ENCODE data around the gene RAMACL.

Gene RAMACL

DNA sequence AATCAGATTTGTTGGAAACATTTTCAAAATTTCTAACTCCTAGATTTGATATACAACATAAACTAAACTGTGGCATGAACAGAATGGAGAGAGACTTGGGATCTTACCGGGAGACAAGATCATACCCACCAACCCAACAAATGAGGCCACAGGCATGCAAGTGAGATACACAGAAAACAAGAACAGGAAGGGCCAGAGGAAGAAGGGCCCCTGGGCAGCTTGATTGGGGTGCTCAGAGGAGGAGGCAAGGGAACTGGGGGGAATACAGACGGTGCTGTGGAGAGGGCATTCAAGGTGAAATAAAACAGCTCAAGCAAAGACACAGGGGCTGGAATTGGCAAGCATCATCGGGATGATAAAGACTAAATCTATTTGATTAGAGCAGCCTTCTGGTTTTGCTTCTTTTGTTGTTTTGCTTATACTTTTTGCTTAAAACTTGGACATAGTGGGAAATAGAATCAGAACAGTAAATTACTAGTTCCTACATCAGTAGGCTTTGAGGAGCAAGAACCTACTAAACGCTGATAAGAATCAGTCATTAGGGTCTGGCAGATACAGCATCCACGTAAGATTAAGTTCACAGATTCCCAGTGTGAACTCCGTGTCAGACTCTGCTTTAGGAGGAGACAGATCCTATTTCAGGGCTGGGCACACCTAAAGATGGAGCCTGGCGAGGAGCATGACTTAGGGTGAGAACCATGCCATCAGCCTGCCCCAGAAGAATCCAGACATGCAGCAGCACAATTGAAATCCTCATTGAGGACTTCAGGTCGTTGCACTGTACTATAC lies 3.5 kb upstream of the RAMACL start:
- ChIA-PET POLR2A (no interaction called here), CTCF (interaction anchor here (1.0 kb wide), 1 partner anchor 11 kb away, joined by 3 read pairs; no protein-coding TSS in a partner anchor)
- DNase-seq (ENCODE audit: low read depth, low spot score) = no peak
- TF ChIP-seq, protein P1, sequence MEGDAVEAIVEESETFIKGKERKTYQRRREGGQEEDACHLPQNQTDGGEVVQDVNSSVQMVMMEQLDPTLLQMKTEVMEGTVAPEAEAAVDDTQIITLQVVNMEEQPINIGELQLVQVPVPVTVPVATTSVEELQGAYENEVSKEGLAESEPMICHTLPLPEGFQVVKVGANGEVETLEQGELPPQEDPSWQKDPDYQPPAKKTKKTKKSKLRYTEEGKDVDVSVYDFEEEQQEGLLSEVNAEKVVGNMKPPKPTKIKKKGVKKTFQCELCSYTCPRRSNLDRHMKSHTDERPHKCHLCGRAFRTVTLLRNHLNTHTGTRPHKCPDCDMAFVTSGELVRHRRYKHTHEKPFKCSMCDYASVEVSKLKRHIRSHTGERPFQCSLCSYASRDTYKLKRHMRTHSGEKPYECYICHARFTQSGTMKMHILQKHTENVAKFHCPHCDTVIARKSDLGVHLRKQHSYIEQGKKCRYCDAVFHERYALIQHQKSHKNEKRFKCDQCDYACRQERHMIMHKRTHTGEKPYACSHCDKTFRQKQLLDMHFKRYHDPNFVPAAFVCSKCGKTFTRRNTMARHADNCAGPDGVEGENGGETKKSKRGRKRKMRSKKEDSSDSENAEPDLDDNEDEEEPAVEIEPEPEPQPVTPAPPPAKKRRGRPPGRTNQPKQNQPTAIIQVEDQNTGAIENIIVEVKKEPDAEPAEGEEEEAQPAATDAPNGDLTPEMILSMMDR (IDR thresholded peaks at IDR 0.05; ENCODE audit: insufficient read depth, low read length, missing control alignments) = no peak
- no peak overlapping the region for H3K4me3 ChIP-seq (ENCODE audit: low read depth, low read length)

DNA sequence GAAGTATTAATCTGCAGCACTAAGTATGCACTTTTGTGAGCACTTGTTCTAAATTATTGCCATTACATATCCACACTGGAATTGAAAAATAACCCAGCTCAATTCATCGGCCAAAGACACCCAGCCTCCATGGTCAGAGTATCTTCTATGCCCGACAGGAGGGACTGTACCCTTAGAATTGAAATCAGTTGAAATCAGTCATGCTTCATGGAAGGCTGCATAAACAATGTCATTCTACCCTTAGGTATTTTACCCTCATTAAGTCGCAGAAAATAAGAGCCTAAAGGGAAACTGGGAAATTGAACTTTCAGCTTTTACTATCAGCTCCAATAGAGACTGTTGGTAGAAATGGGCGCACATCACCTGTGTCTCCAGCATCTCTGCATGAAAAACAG lies 2.9 kb upstream of the RAMACL start:
- ChIA-PET POLR2A (no interaction called here), CTCF (interaction anchor here (0.7 to 1.0 kb wide), 2 partner anchors 12 to 16 kb away, joined by 3 read pairs; no protein-coding TSS in a partner anchor)
- DNase-seq (ENCODE audit: low read depth, low spot score) = no peak
- no peak overlapping the region for H3K4me3 ChIP-seq (ENCODE audit: low read depth, low read length)
- TF ChIP-seq, protein P1 (IDR thresholded peaks at IDR 0.05; ENCODE audit: insufficient read depth, low read length, missing control alignments) = no peak

DNA sequence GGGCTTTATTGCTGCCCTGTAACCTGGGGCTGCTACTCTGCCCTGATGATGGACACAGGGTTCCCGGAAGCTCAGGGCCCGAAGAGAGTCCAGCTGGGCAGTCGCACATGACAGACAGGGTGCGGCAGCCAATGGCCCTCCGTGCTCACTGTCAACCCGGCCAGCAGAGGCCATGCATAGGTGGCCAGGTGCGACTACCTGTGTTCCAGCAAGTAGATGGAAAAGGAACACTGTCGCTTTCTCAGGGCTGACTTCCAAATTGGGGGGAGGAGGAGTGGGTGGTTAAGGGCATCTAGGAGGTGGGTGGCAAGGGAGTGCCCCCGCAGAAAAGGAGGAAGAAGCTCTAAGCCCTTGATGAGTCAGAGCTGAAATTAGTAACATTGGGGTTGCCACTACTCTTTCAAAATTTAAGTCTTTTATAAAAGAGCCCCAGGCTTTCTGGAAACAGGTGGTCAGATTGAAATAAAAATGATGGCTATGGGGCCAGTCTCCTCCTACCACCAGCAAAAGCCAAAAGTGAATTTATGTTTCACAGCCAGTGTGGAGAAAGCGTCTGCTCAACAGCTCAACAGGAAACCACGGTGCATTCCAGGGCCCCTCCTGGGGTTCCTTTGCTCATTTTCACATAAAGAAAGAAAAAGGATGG lies 2.3 kb upstream of the RAMACL start:
- peak; percentile 62 for DNase-seq (ENCODE audit: low read depth, low spot score)
- ChIA-PET POLR2A (no interaction called here), CTCF (interaction anchor here (0.7 to 1.0 kb wide), 2 partner anchors 13 to 16 kb away, joined by 3 read pairs; no protein-coding TSS in a partner anchor)
- H3K4me3 ChIP-seq (ENCODE audit: low read depth, low read length) = no peak overlapping the region
- TF ChIP-seq, protein P1 (IDR thresholded peaks at IDR 0.05; ENCODE audit: insufficient read depth, low read length, missing control alignments) = no peak

DNA sequence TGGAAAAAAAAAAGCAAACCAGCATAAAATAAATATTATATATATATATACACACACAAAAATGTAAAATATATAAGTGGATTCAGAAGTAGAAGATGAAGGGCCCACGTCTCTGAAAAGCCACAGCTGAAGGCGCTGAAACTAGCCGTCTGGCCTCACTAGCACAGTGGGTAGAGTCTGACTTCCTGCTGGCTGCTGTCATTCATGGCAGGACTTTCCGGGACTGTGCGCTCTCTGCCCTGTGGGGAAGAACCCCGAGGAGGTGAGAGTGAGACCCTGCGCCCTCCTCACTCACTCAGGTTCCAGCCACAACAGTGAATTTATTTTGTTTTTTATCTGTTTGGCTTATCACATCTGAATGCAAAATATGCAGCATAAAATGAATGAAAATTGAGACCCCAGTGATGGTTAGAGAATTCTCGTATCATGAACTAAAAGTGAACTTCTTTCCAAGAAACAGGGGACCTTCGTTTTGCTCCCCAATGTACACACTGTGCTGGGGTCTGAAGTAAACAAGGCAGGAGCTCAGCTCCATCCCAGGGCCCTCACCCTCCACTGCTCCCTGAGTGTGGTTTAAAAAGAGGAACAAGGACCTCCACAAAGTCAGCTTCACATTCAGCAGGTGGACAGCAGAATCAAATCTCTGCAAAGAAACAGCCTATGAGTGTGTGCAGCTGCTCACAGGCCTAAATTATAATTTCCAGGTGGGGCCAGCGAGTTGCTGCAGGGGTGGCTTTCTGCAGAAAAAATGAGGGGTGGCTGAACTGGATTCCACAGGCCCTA lies 1.3 kb upstream of the RAMACL start:
- no peak overlapping the region for H3K4me3 ChIP-seq (ENCODE audit: low read depth, low read length)
- ChIA-PET POLR2A (no interaction called here), CTCF (interaction anchor here (0.9 kb wide), 1 partner anchor 35 kb away, joined by 3 read pairs; no protein-coding TSS in a partner anchor)
- no peak for DNase-seq (ENCODE audit: low read depth, low spot score)
- TF ChIP-seq, protein P1 (IDR thresholded peaks at IDR 0.05; ENCODE audit: insufficient read depth, low read length, missing control alignments) = no peak

DNA sequence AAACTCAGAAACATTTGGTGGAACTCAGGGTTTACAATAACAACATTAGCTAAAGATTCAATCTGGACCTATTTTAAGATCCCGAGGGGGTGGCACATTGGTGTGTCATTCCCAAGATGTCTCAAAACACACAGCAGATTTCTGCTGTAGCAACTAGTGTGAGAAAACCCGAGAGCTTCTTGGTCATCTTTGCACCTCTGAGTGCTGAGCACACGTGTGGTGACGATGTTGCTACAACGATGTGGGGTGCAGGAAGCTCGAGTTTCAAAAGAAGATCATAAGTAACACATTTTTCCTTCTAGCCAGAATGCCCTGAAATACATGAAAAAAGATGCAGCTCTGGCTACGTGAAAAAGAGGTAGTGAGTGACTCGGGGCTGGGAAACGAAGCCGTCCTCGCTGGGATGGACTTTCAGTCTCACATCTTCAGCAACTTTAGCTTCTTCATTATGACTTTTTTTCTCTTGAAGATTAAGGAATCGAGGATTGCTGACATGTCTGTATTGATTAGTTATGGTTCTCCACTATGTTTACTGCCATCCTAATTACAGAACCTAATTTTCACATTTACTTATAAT lies 1.5 kb downstream of the RAMACL start:
- no peak overlapping the region for H3K4me3 ChIP-seq (ENCODE audit: low read depth, low read length)
- TF ChIP-seq, protein P1 (IDR thresholded peaks at IDR 0.05; ENCODE audit: insufficient read depth, low read length, missing control alignments) = no peak
- POLR2A ChIA-PET = interaction anchor here (0.8 kb wide), 1 partner anchor 13 kb away, joined by 3 read pairs; no protein-coding TSS in a partner anchor
- CTCF ChIA-PET = interaction anchor here (0.7 to 1.9 kb wide), 5 partner anchors 9 to 36 kb away, joined by 3 to 7 read pairs (median 3); no protein-coding TSS in a partner anchor
- DNase-seq (ENCODE audit: low read depth, low spot score) = peak; percentile 50

Measured in AG04449 (cell line).